GM18858 (cell line): ENCODE results near the gene SMIM27.
"Not testable (repeated sequence)": the region's sequence is repeated elsewhere in the genome, so short reads cannot be mapped to it uniquely, and the experiment has no call there.

ENCODE experiments used
- ATAC-seq: cut with Tn5 transposase; IDR thresholded peaks from one replicate; pipeline ENCODE4 v1.9.1; 2021; ENCODE audit not compliant: unreplicated experiment

Gene SMIM27

GRCh38 chr9:32552172-32552872 lies at the start of gene SMIM27, which contains the start of gene TOPORS:
TSS of gene SMIM27 (plus strand) at chr9:32552327. CDS start at chr9:32552435, 108 bp downstream.
TSS of gene TOPORS (minus strand) at chr9:32552586. CDS start at chr9:32552436, 150 bp downstream.
- ATAC-seq = peak; percentile 56

- no peak for ATAC-seq
These were observed 49.7 kb upstream of the SMIM27 start for GRCh38 chr9:32502464-32502863.

- ATAC-seq = no peak
These were observed 49.1 kb upstream of the SMIM27 start for GRCh38 chr9:32503008-32503407.

GRCh38 chr9:32508728-32509127 lies 43.4 kb upstream of the SMIM27 start:
- ATAC-seq = no peak

- no peak for ATAC-seq
These were observed 35.9 kb upstream of the SMIM27 start for GRCh38 chr9:32516241-32516640.

- ATAC-seq = no peak
These were observed 33.9 kb upstream of the SMIM27 start for GRCh38 chr9:32518276-32518675.

- ATAC-seq = no peak
These were observed 28.2 kb upstream of the SMIM27 start for GRCh38 chr9:32523910-32524309.

GRCh38 chr9:32524558-32524891 lies 27.6 kb upstream of the SMIM27 start:
- ATAC-seq = not testable (repeated sequence)

- peak; percentile 14 for ATAC-seq
These were observed 27.0 kb upstream of the SMIM27 start for GRCh38 chr9:32524892-32525708.

- peak; percentile 8 for ATAC-seq
These were observed 26.5 kb upstream of the SMIM27 start for GRCh38 chr9:32525709-32526030.

- ATAC-seq = peak; percentile 67
These were observed 26.0 kb upstream of the SMIM27 start, which contains the start of gene RIGI for GRCh38 chr9:32526041-32526706. TSS of gene RIGI (minus strand) at chr9:32526196. CDS start at chr9:32526166, 30 bp downstream.

GRCh38 chr9:32526707-32527048 lies 25.4 kb upstream of the SMIM27 start:
- ATAC-seq = no peak

- no peak for ATAC-seq
These were observed 18.8 kb upstream of the SMIM27 start for GRCh38 chr9:32533336-32533735.

GRCh38 chr9:32533816-32534215 lies 18.3 kb upstream of the SMIM27 start:
- ATAC-seq = no peak

- no peak for ATAC-seq
These were observed 9.1 kb upstream of the SMIM27 start for GRCh38 chr9:32543047-32543446.

GRCh38 chr9:32545884-32546283 lies 6.2 kb upstream of the SMIM27 start:
- ATAC-seq = no peak

GRCh38 chr9:32548213-32548612 lies 3.9 kb upstream of the SMIM27 start:
- ATAC-seq = not testable (repeated sequence)

- ATAC-seq = no peak
These were observed 2.0 kb upstream of the SMIM27 start for GRCh38 chr9:32550150-32550561.

GRCh38 chr9:32550562-32551275 lies 1.4 kb upstream of the SMIM27 start:
- ATAC-seq = peak; percentile 42

- no peak for ATAC-seq
These were observed 663 bp upstream of the SMIM27 start for GRCh38 chr9:32551276-32552051.
